HUES48 (cell line): Measurements from ENCODE around the gene CYFIP1.
A peak's percentile ranks its signal among the peaks of the same experiment; 100 is the strongest.

Source experiments
- H3K27ac ChIP-seq: one replicate; pipeline ENCODE4 v1.7.0; 2013; ENCODE audit warnings: low read depth, low read length, inconsistent platforms
- H3K27me3 ChIP-seq: 2 replicates; pipeline ENCODE4 v1.6.1; 2013; ENCODE audit warnings: mild to moderate bottlenecking, low read length; ENCODE audit not compliant: control insufficient read depth, insufficient read depth
- H3K36me3 ChIP-seq: 2 replicates; pipeline ENCODE4 v1.6.1; 2013; ENCODE audit warnings: low read length; ENCODE audit not compliant: control insufficient read depth, insufficient read depth
- H3K4me1 ChIP-seq: 2 replicates; pipeline ENCODE4 v1.6.1; 2013; ENCODE audit warnings: mild to moderate bottlenecking, low read length; ENCODE audit not compliant: control insufficient read depth, insufficient read depth
- H3K4me3 ChIP-seq: 2 replicates; pipeline ENCODE4 v1.5.1; 2013; ENCODE audit warnings: mild to moderate bottlenecking, low read depth, low read length
- H3K9ac ChIP-seq: 2 replicates; pipeline ENCODE4 v1.6.1; 2013; ENCODE audit warnings: mild to moderate bottlenecking, low read depth, low read length, moderate library complexity
- H3K9me3 ChIP-seq: 2 replicates; pipeline ENCODE4 v1.6.1; 2013; ENCODE audit warnings: low read length; ENCODE audit not compliant: control insufficient read depth, insufficient read depth

Gene CYFIP1

GRCh38 chr15:22956978-22957260 is 23.2 kb downstream of the CYFIP1 start:
- H3K9ac ChIP-seq, result no peak overlapping the region
- peaks cover 11% of the 10 kb centered on the region for H3K4me1 ChIP-seq
- peaks cover 11% of the 10 kb centered on the region for H3K27me3 ChIP-seq
- H3K27ac ChIP-seq, result no peak overlapping the region
- no peak overlapping the region for H3K4me3 ChIP-seq
- no peaks in the 10 kb centered on the region for H3K36me3 ChIP-seq
- no peaks in the 10 kb centered on the region for H3K9me3 ChIP-seq

DNA sequence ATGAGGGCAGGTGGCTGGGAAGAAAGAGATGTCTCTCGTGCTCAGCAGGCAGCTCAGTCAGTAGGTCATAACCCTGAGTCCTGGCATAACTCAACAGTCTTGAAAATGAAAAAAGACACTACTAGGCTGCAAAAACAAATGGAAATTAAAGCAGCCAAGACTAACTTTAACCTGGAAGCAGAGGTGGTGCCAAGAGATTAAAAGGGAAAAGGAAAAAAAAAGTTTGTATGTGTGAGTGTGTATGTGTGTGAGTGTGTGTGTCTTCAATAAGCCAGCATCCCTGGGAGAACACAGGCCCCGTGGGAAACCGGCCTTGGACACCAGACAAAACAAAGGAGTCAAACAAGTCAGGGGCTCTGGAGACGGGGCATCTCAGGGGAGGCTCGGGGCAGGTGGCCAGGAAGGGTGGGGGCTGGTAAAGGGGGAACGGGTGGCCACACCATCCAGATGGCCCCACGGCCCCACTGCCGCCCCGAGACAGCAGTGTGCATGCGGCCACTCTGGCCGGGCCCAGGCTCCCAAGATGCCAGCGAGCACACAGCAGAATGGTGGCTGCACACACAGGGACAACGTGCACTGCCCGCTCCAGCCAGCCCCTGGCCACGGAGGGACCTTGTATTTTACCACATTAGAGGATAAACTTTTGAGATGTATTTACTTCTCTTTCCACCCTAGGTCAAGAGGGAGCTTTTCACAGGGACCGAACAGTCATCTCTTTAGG is 23.8 kb downstream of the CYFIP1 start:
- H3K9ac ChIP-seq, result no peak overlapping the region
- H3K9me3 ChIP-seq, result no peaks in the 10 kb centered on the region
- H3K4me3 ChIP-seq, result no peak overlapping the region
- no peaks in the 10 kb centered on the region for H3K36me3 ChIP-seq
- peaks cover 11% of the 10 kb centered on the region for H3K4me1 ChIP-seq
- peaks cover 11% of the 10 kb centered on the region for H3K27me3 ChIP-seq
- no peak overlapping the region for H3K27ac ChIP-seq

- H3K36me3 ChIP-seq, result no peaks in the 10 kb centered on the region
- no peak overlapping the region for H3K27ac ChIP-seq
Observed at GRCh38 chr15:22955544-22956119, 24.5 kb downstream of the CYFIP1 start.

GRCh38 chr15:22954798-22955543 is 25.2 kb downstream of the CYFIP1 start:
- H3K36me3 ChIP-seq, result no peaks in the 10 kb centered on the region
- peaks cover 11% of the 10 kb centered on the region for H3K27me3 ChIP-seq
- no peak overlapping the region for H3K4me3 ChIP-seq
- no peak overlapping the region for H3K27ac ChIP-seq
- peaks cover 11% of the 10 kb centered on the region for H3K4me1 ChIP-seq
- H3K9me3 ChIP-seq, result no peaks in the 10 kb centered on the region
- H3K9ac ChIP-seq, result no peak overlapping the region

More at GRCh38 chr15:22955544-22956119, 24.5 kb downstream of the CYFIP1 start:
- Histone ChIP-seq H3K27me3 (peaks cover 11% of the 10 kb centered on the region), H3K9me3 (no peaks in the 10 kb centered on the region), H3K4me1 (peaks cover 11% of the 10 kb centered on the region), H3K9ac (no peak overlapping the region), H3K4me3 (no peak overlapping the region)

DNA sequence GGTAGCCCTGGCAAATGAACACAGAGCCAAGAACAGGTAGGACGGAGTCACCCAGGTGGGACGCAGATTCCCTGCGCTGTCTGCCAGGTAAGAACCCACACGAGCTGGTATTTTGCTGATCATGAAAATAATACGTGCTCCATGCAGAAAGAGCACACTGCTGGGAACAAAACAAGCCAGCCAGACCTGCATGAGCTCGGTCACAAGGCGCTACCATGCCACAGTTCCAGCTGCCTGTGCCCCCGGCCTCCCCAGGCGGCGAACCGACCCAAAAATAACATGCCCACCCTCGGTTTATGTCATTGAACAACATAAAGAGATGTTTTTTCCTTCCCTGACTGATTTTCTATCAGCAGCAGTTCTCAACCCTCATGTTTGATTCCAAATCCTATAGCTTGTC is 25.8 kb downstream of the CYFIP1 start:
- Histone ChIP-seq H3K4me3 (no peak overlapping the region), H3K9me3 (no peaks in the 10 kb centered on the region), H3K27me3 (peaks cover 11% of the 10 kb centered on the region), H3K4me1 (peaks cover 15% of the 10 kb centered on the region), H3K9ac (no peak overlapping the region), H3K36me3 (no peaks in the 10 kb centered on the region), H3K27ac (no peak overlapping the region)

GRCh38 chr15:22952796-22953579 is 27.2 kb downstream of the CYFIP1 start:
- H3K27me3 ChIP-seq, result peaks cover 11% of the 10 kb centered on the region
- peak overlapping the region; percentile 22; the same call in 1 of the 2 replicates for H3K9ac ChIP-seq
- H3K4me3 ChIP-seq, result no peak overlapping the region
- H3K36me3 ChIP-seq, result no peaks in the 10 kb centered on the region
- H3K27ac ChIP-seq, result peak overlapping the region; percentile 72
- peaks cover 28% of the 10 kb centered on the region for H3K4me1 ChIP-seq
- H3K9me3 ChIP-seq, result no peaks in the 10 kb centered on the region

DNA sequence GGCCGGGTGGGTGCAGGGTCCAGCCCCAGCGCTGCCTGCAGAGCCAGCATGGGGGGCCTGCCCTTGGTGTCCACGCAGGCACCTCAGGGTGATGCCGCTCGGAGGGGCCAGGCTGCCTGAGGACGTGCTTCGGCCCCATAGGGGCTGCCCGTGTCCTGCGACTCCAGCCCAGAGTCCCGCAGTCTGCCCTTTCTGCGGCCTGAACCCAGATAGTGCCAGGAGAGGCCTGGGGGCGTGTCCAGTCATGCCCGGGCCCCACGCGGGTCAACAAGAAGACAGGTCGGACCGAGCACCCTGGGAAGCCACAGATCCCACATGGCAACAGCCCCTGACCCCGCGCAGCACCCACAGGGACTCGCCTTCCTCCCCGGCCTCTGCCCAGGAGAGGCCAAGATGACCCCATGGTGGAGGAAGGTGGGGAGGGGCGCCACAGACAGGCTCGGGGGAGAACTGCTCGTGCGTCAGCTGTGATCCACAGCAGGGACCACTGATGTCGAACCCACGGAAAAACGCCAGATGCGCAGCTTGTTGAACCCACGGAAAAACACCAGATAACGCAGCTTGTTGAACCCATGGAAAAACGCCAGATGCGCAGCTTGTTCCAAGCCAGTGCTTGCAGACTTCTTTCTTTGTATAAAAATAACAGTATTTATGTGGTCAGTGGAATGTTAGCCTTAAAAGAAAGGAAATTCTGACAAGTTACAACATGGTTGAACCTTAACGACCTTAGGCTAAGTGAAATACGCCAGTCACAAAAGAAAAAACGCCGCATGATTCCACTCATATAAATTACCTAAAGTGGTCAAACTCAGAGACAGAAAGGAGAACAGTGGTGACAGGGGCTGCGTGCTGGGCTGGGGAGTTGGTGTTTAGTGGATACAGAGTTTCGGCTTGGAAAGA is 28.5 kb downstream of the CYFIP1 start:
- no peaks in the 10 kb centered on the region for H3K36me3 ChIP-seq
- H3K9ac ChIP-seq, result no peak overlapping the region
- H3K27me3 ChIP-seq, result peaks cover 11% of the 10 kb centered on the region
- H3K4me1 ChIP-seq, result peaks cover 29% of the 10 kb centered on the region
- H3K9me3 ChIP-seq, result no peaks in the 10 kb centered on the region
- no peak overlapping the region for H3K4me3 ChIP-seq
- no peak overlapping the region for H3K27ac ChIP-seq

DNA sequence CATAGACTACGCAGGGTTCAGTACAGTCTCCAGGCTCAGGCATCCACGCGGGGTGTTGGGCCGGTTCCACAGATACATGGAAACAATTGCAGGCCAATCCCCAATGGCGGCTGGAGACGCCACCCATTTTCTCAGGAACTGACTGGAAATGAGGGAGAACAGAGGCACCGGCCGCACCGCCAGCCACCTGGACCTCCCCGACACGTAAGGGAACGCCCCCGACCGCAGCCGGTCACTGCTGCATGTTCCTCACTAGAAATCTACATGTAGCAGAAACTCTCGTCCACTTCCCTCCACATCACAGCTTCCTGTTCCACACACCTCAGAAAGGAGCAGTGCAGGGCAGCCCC is 29.2 kb downstream of the CYFIP1 start:
- no peaks in the 10 kb centered on the region for H3K36me3 ChIP-seq
- peaks cover 29% of the 10 kb centered on the region for H3K4me1 ChIP-seq
- H3K27ac ChIP-seq, result no peak overlapping the region
- H3K27me3 ChIP-seq, result peaks cover 11% of the 10 kb centered on the region
- no peaks in the 10 kb centered on the region for H3K9me3 ChIP-seq
- no peak overlapping the region for H3K9ac ChIP-seq
- H3K4me3 ChIP-seq, result no peak overlapping the region

GRCh38 chr15:22950256-22950990 is 29.7 kb downstream of the CYFIP1 start:
- Histone ChIP-seq H3K27me3 (peaks cover 11% of the 10 kb centered on the region), H3K4me3 (no peak overlapping the region), H3K36me3 (no peaks in the 10 kb centered on the region), H3K9ac (no peak overlapping the region), H3K9me3 (no peaks in the 10 kb centered on the region), H3K4me1 (peaks cover 29% of the 10 kb centered on the region), H3K27ac (no peak overlapping the region)
